Left forelimb (tissue), 1 donor: ENCODE data around the gene RARB.

ENCODE experiments used
- DNase-seq: peaks from one replicate; pipeline ENCODE4 v3.0.0-alpha.2; 2018; ENCODE audit warnings: low spot score

RARB gene

GRCh38 chr3:25508433-25508832 is 80.4 kb downstream of the RARB start:
- no peak for DNase-seq

DNA sequence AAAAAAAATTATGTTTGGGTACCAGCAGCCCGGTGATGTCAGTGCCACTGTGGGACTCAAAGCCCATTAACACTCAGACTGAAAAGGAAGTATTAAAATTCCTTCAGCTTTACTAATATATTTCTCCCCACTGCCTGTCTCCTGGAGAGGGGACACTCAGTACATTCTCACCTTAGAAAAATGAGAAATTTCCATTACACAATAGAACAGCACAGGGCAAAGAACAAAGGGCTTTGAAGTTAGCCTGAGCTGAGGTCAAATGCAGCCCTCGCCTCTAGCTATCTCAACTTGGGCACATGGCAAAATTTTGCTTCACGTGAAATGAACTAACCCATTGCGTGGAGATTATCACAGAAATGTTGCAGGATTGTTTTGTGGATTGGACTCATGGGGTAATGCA is 80.8 kb downstream of the RARB start:
- DNase-seq: no peak

GRCh38 chr3:25510797-25511196 is 82.7 kb downstream of the RARB start:
- no peak for DNase-seq

DNA sequence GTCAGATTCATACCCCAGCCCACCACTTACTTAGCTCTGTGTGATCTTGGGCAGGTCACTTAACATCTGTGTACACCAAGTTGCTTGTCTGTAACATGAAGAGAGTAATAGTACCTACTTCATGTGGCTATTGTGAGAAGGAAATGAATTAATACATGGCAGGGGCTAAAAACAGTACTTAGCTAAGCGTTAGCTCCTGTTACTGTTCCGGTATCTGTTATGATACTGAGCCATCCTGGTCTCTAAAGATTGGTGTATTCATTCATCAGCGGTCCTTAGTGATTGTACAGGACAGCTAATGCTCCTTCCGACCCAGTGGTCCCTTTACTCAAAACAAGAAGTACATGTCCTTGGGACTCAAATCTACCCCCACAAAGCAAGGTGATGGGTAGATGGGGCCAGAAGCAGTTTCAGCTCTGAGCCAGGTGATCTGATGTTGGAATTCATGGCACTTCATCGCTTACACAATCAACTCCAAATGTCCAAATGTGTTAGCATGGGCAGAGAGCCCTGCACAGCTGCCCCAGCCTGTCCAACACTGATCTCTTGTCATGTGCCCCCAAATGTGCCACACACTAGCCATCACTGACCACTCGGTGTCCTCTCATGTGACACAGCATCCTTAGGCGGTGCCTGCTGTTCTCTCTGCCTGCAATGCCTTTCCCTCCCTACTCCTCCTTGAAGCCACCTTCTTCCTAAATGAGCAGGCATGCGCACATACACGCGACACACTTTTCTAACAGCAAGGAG is 84.1 kb downstream of the RARB start:
- no peak for DNase-seq

- DNase-seq: no peak
Observed at GRCh38 chr3:25513642-25514266, 85.7 kb downstream of the RARB start.

DNA sequence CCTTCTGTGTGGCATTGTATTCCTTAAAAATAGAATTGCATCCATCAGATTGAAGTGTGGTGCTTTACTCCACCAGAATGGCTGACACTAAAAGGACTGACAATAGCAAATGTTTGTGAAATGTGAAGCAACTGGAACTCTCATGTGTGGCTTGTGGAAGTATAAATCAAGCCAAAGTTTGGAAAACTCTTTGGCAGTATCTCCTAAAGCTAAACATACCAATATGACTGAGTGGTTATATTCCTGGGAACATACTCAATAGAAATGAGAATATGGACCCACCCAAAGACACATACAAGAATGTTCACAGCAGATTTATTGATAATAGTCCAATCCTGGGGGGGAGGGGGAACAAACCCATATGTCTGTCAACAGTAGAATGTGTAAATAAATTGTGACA is 87.1 kb downstream of the RARB start:
- DNase-seq: no peak

DNA sequence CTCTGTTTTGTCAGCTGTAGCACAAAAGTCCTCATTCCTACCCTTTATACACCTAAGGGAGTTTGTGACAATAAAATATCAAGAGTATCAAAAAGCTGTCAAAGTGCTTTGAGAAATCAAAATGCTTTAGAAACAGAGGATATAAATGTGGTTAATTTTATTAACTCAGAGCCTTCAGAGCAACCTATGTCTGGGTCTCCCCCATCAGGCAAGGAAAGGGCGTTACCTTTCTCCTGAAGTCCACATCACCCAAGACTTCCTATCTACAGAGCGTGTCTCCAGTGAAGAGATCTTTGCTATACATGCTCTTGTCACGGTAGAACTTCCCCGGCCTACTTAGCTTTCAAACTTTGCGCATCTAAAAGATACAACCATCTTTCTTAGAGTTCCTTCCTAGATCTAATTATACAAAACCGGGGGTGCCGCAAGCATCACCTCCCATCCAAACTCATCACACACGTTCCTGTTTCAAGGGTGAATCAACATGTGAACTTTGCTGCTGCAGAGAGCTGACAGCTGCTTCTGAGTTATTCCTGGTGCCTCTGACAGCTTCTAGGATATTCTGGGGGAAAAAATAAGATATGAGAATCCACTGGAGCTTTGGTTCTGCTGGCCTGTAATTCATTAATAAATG is 93.0 kb downstream of the RARB start:
- DNase-seq: no peak

DNA sequence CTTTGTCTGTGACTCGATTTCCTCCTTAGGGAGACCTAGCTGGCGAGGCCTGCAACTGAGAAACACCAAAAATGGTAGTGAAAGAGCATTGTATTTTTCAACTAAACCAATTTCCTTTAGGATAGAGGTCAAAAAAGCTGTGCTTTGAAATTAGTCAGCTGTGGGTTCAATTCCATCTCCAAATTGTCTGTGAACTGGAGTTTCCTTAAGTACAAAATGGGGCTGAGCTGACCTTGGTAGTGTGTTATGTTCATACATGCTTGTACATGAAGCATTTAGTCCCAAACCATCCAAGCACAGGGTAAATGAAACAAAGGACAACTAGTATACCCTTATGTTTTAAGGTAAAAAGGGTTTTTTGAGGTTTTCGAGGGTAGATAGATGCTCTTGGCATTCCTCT is 99.3 kb downstream of the RARB start:
- DNase-seq: no peak

GRCh38 chr3:25527801-25528200 is 99.7 kb downstream of the RARB start:
- DNase-seq: no peak

- DNase-seq: no peak
Observed at GRCh38 chr3:25531971-25532370, 103.9 kb downstream of the RARB start.

- no peak for DNase-seq
Observed at GRCh38 chr3:25532431-25533162, 104.5 kb downstream of the RARB start.

- DNase-seq: no peak
Observed at GRCh38 chr3:25533399-25533798, 105.3 kb downstream of the RARB start.

- no peak for DNase-seq
Observed at GRCh38 chr3:25534007-25534406, 105.9 kb downstream of the RARB start.

GRCh38 chr3:25536521-25537391 is 108.7 kb downstream of the RARB start:
- DNase-seq: peak; percentile 70

DNA sequence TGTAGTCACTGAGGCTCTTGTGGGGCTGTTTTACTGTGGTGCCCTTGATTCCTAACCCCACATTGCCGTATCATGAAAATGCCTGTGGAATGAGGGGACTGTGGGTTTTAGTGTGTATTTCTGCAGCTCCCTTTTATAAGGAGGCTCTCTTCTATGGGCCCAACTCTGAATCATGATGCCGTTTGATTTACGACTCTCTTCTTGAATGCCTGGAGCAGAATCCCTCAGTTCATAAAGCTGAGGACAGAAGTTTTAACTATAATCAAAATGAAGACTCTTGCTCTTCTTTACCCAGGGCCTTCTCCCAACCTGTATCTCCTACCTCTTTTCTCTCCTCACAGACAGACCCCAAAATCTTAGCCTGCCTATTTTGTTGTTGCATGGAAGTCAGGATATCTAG is 109.5 kb downstream of the RARB start:
- no peak for DNase-seq

GRCh38 chr3:25540273-25540672 is 112.2 kb downstream of the RARB start:
- no peak for DNase-seq

DNA sequence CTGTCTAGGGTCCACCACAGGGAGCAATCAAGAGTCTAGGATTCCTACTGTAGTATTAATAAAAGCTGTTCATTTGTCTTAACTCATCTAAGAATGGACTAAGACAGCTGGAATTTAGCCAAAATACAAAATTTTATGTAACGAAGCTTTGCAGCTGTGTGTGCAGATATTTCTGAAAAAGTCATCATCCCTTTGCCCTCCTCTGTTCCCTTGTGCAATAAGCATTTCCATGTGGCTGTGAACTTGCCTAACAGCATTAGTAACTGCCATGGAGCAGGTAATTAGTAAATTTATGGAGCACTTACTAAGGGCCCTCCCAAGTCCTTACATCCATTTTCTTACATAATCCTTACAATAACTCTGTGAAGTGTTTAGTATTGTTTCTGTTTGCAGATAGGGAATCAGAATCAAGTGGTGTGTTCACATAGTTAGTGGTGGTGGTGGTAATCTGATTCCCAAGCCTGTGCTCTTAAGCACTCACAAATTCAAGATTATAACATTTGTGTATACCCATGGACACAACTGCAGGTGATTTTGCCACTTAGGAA is 114.5 kb downstream of the RARB start:
- no peak for DNase-seq

DNA sequence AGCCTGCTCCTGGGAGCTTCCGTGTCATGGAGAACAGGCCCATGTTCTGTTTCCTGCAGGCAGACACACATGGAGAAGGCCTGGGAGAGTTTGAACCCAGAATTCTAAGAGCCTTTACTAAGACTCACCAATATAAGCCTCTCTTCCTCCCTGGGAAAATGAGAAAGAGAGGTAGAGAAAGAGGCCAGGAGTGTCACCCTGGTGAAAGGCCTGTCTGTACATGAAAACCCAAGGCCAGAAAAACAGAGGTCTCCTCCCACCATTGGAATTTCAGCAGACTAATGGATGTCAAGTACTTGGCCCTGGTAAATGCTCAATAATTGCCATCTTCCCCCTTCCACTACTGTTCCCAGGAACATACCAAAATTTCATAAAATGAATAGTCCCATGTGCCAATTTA is 119.0 kb downstream of the RARB start:
- no peak for DNase-seq

DNA sequence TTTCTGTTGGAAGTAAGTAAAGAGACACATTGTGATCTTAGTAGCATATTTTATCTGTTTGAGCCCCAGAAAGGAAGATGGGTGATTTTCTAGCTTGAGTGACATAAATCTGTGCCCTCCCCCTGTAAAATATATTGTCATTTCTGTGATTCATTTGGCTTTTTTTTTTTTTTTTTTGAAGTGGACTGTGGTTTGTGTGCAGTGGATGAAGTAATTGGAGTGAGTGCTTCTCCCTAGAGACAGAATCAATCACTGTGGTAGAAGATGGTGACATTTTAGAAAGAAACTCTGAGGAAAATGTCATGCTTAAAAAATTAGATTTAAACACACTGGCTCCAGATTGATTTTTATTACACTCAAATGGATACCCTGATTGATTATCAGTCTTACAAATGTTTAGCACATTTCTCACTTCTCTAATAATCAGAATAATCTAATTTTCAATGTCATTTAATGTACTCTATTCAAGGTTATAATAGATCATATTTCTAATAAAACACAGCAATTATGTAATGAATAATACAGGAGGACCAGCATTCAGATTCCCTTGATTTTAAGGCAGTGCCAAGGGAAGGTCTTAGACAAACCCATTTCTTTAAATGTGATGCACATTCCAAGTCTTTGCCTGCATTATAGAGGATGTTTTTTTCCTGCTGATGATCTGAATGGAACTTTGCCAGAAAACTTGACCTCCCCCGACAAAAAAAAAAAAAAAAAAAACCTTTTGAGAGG is 120.0 kb downstream of the RARB start:
- DNase-seq: no peak

- DNase-seq: no peak
Observed at GRCh38 chr3:25548836-25549235, 120.8 kb downstream of the RARB start.

DNA sequence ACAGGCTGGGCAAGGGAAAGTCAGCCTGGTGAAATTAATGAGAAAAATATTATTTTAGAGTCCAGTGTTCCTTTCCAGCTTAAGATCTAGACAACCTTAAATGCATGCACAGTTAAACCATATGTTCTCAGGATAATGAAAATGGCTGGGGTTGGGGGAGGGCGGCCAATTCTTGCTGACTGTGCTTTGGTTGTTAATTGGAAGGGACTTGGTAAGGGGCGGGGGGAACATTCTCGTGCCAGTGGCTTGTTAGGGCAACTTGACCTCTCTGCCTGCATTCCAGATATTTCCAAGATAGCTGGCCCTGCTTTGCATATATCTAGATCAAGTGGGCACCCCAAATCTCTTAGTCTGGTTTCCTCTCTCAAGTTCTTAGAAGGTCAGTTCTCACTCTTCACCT is 124.2 kb downstream of the RARB start:
- DNase-seq: no peak
